CD4-positive, alpha-beta T cell treated with Interleukin-2 at 100 ng/mL for 4 hours (primary cell): Measurements from ENCODE around the gene MACROD1.

ENCODE experiments used
- DNase-seq: peaks from one replicate; pipeline ENCODE4 v3.0.0-alpha.2; 2020; ENCODE audit warnings: low spot score

The MACROD1 gene

GRCh38 chr11:64152841-64153691 lies 12.8 kb downstream of the MACROD1 start:
- DNase-seq: peak; percentile 63

GRCh38 chr11:64151337-64151736 lies 14.6 kb downstream of the MACROD1 start:
- no peak for DNase-seq

GRCh38 chr11:64150481-64151239 lies 15.3 kb downstream of the MACROD1 start:
- no peak for DNase-seq

- no peak for DNase-seq
These were observed 15.9 kb downstream of the MACROD1 start for GRCh38 chr11:64150051-64150450.

- DNase-seq: no peak
These were observed 16.8 kb downstream of the MACROD1 start for GRCh38 chr11:64148917-64149617.

GRCh38 chr11:64148226-64148916 lies 17.5 kb downstream of the MACROD1 start:
- peak; percentile 73 for DNase-seq

- peak; percentile 64 for DNase-seq
These were observed 19.6 kb downstream of the MACROD1 start for GRCh38 chr11:64146036-64146955.

- no peak for DNase-seq
These were observed 21.1 kb downstream of the MACROD1 start for GRCh38 chr11:64144587-64145472.

GRCh38 chr11:64141081-64141783 lies 24.7 kb downstream of the MACROD1 start:
- no peak for DNase-seq

- DNase-seq: no peak
These were observed 25.8 kb downstream of the MACROD1 start for GRCh38 chr11:64140082-64140481.

GRCh38 chr11:64139049-64139448 lies 26.9 kb downstream of the MACROD1 start:
- no peak for DNase-seq

GRCh38 chr11:64138398-64138797 lies 27.5 kb downstream of the MACROD1 start:
- no peak for DNase-seq

- no peak for DNase-seq
These were observed 29.0 kb downstream of the MACROD1 start for GRCh38 chr11:64136765-64137441.

- DNase-seq: no peak
These were observed 30.2 kb downstream of the MACROD1 start for GRCh38 chr11:64135711-64136110.

GRCh38 chr11:64134963-64135362 lies 30.9 kb downstream of the MACROD1 start:
- no peak for DNase-seq

GRCh38 chr11:64132982-64133705 lies 32.8 kb downstream of the MACROD1 start:
- no peak for DNase-seq

- no peak for DNase-seq
These were observed 33.6 kb downstream of the MACROD1 start for GRCh38 chr11:64132191-64132771.
